ENCODE data around the gene HS1BP3. TPM values are rescaled to one million over a fixed set of nuclear protein-coding genes. Genes with fewer than 3 reads are reported as not detected.

The HS1BP3 gene
- polyA plus RNA-seq, 1 donor, result 30.7 TPM

DNA sequence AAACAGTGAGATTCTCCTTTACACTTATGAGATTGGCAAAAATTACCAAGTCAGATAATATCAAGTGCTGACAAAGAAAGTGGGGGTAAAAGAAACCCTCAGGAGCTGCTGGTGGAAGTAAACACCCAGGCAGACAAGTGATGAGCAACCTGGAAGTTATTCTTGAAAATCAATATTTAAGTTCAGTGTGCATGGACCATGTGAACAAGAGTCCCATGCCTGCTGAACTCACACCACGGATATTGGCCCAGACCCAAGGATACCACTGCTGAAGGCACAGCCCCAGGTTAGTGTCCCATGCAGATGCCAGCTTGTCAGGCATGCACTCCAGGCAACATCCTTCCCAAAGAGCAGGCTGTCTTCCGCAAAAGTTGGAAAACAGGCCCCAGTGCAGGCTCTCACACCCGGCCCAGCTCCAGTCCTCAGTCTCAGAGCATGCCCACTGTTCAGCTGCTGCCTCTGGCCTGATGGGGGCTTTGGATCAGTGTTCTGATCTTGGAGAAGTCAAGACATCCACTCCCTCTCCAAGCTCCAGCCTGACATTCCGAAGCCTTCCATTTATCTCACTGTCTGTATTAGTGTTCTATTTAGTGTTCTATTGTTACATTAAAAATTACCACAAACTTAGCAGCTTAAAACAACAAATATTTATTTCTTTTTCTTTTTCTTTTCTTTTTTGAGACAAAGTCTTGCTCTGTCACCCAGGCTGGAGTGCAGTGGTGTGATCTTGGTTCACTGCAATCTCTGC, 70.0 kb downstream of the HS1BP3 start:
- WGBS (ENCODE audit: insufficient coverage, low lambda C conversion rate), result no CpG with 5 or more reads among the region's 4 CpGs
- Histone ChIP-seq H3K4me3 (ENCODE audit: low read length) (no peak overlapping the region), H3K27ac (ENCODE audit: low read length) (no peak overlapping the region), H3K9me3 (ENCODE audit: control insufficient read depth, low read depth, low read length) (no peaks in the 10 kb centered on the region), H3K4me1 (ENCODE audit: control insufficient read depth, insufficient read depth, low read length) (peaks cover 73% of the 10 kb centered on the region), H3K36me3 (ENCODE audit: control insufficient read depth, insufficient read depth, low read length) (no peaks in the 10 kb centered on the region), H3K27me3 (ENCODE audit: control insufficient read depth, insufficient read depth, low read length) (no peaks in the 10 kb centered on the region)
- DNase-seq, result no peak

DNA sequence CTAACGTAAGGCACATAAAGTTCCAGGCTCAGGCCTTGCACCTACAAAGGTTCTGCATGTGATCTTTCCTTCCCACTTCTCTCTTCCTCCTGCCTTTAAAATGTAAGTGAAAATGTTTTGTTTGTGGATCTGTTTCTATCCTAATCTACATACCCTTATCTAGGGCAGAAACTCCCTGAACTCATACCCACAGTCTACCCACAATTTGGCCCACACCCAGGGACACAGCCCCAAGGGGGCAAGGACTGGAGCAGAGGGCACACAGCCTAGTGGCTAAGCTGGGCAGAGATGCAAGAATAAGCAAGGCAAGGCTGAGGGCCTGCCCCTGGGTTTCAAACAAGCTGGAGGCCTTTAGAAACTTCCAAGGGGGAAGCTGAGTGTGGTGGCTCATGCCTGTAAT, 71.0 kb downstream of the HS1BP3 start:
- DNase-seq, result no peak
- Histone ChIP-seq H3K9me3 (ENCODE audit: control insufficient read depth, low read depth, low read length) (no peaks in the 10 kb centered on the region), H3K27me3 (ENCODE audit: control insufficient read depth, insufficient read depth, low read length) (no peaks in the 10 kb centered on the region), H3K4me3 (ENCODE audit: low read length) (no peak overlapping the region), H3K27ac (ENCODE audit: low read length) (peak overlapping the region; percentile 50), H3K4me1 (ENCODE audit: control insufficient read depth, insufficient read depth, low read length) (peaks cover 68% of the 10 kb centered on the region), H3K36me3 (ENCODE audit: control insufficient read depth, insufficient read depth, low read length) (no peaks in the 10 kb centered on the region)
- no CpG with 5 or more reads among the region's 1 CpG for WGBS (ENCODE audit: insufficient coverage, low lambda C conversion rate)

DNA sequence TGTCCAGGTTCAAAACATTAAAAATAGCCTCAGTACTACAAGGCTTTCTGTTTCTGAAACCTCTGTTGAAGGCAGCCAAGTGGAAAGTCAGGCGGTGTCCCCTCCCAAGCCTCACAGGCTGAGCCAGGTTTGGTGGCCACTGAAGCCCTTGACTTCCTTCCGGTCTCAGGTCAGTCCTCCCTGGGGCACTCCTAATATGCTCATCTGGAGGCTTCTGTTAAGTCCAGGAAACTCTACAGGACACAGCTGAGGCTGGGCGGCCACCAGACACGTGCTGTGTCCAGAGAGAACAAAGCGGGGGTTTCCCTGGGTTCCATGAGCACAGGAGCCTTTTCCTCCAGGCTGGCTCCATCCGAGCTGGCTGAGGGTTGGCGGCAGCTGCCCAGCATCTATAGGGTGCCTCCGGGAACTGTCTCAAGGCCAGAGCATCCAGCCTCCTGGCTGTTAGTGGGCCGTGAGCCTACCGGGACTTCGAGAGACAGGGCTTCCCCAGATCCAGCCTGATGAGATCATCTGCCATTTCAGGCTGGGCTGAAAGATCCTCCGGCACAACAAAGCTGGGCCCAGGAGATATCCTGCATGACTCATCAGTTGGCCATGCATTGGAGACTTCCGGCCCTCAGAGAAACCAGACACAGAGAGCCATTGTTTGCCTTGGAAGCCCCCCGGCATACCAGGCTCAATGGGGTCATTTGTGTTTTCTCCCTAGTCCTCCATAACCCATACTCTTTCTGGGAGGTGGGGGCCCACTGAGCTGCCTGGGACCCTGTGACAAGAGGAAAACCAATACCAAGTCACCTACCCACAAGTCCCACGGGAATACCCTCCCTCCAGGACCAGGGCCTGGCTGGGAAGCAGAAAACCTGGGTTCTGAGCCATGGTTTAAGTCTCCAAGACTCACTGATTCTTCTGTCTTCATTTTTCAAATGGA, 71.7 kb downstream of the HS1BP3 start:
- WGBS (ENCODE audit: insufficient coverage, low lambda C conversion rate), result no CpG with 5 or more reads among the region's 15 CpGs
- Histone ChIP-seq H3K4me1 (ENCODE audit: control insufficient read depth, insufficient read depth, low read length) (peaks cover 66% of the 10 kb centered on the region), H3K27ac (ENCODE audit: low read length) (peak overlapping the region; percentile 50), H3K27me3 (ENCODE audit: control insufficient read depth, insufficient read depth, low read length) (no peaks in the 10 kb centered on the region), H3K36me3 (ENCODE audit: control insufficient read depth, insufficient read depth, low read length) (no peaks in the 10 kb centered on the region), H3K9me3 (ENCODE audit: control insufficient read depth, low read depth, low read length) (no peaks in the 10 kb centered on the region), H3K4me3 (ENCODE audit: low read length) (no peak overlapping the region)
- DNase-seq, result peak; percentile 85 to 90

GRCh38 chr2:20578266-20578894, 72.5 kb downstream of the HS1BP3 start:
- Histone ChIP-seq H3K27ac (ENCODE audit: low read length) (peak overlapping the region; percentile 50), H3K9me3 (ENCODE audit: control insufficient read depth, low read depth, low read length) (no peaks in the 10 kb centered on the region), H3K27me3 (ENCODE audit: control insufficient read depth, insufficient read depth, low read length) (no peaks in the 10 kb centered on the region), H3K36me3 (ENCODE audit: control insufficient read depth, insufficient read depth, low read length) (no peaks in the 10 kb centered on the region), H3K4me3 (ENCODE audit: low read length) (no peak overlapping the region), H3K4me1 (ENCODE audit: control insufficient read depth, insufficient read depth, low read length) (peaks cover 62% of the 10 kb centered on the region)
- no CpG with 5 or more reads among the region's 6 CpGs for WGBS (ENCODE audit: insufficient coverage, low lambda C conversion rate)
- no peak for DNase-seq

DNA sequence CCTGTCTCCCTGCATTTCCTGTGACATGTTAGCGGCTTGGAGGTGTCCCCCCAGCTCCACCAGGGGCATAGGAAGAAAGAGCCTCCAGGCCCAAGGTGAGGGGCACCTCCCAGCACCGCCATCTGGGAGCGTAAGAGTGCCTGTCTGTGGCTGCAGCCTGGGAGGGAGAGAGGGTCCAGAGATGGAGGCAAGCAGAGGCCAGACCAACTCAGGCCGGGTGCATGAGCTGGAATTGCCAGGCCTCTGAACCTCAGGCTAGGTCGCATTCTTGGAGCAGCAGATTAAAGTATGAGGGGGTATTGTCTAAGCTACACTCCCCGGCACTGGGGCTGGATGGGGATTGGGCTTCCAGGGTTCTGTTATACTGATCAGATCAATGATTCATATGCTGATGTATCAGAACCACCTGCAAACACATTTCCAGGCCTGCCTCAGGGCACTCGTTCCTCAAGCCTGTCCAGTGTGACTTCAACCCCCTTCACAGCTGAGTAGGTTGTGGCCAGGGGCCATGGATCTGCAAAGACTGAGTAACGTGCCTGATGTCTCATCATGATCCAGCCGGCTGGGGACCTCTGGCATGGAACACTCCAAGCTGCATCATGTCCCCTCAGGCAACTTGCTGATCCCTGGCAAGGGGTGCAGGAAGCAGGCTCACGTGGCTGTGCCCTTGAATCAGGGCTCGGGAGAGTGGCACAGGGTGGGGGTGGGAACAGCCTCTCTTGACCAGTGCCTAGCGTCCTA, 73.2 kb downstream of the HS1BP3 start:
- Histone ChIP-seq H3K36me3 (ENCODE audit: control insufficient read depth, insufficient read depth, low read length) (no peaks in the 10 kb centered on the region), H3K4me1 (ENCODE audit: control insufficient read depth, insufficient read depth, low read length) (peaks cover 59% of the 10 kb centered on the region), H3K4me3 (ENCODE audit: low read length) (no peak overlapping the region), H3K9me3 (ENCODE audit: control insufficient read depth, low read depth, low read length) (no peaks in the 10 kb centered on the region), H3K27ac (ENCODE audit: low read length) (peak overlapping the region; percentile 93), H3K27me3 (ENCODE audit: control insufficient read depth, insufficient read depth, low read length) (no peaks in the 10 kb centered on the region)
- WGBS (ENCODE audit: insufficient coverage, low lambda C conversion rate), result no CpG with 5 or more reads among the region's 12 CpGs
- no peak for DNase-seq

GRCh38 chr2:20576598-20577115, 74.2 kb downstream of the HS1BP3 start:
- H3K27me3 ChIP-seq (ENCODE audit: control insufficient read depth, insufficient read depth, low read length), result no peaks in the 10 kb centered on the region
- peak; percentile 86 to 92 for DNase-seq

GRCh38 chr2:20575935-20576597, 74.8 kb downstream of the HS1BP3 start:
- H3K9me3 ChIP-seq (ENCODE audit: control insufficient read depth, low read depth, low read length), result no peaks in the 10 kb centered on the region
- no peaks in the 10 kb centered on the region for H3K27me3 ChIP-seq (ENCODE audit: control insufficient read depth, insufficient read depth, low read length)
- no CpG with 5 or more reads among the region's 9 CpGs for WGBS (ENCODE audit: insufficient coverage, low lambda C conversion rate)
- H3K27ac ChIP-seq (ENCODE audit: low read length), result peak overlapping the region; percentile 93
- H3K4me1 ChIP-seq (ENCODE audit: control insufficient read depth, insufficient read depth, low read length), result peaks cover 71% of the 10 kb centered on the region
- H3K36me3 ChIP-seq (ENCODE audit: control insufficient read depth, insufficient read depth, low read length), result no peaks in the 10 kb centered on the region
- DNase-seq, result no peak
- no peak overlapping the region for H3K4me3 ChIP-seq (ENCODE audit: low read length)

More at GRCh38 chr2:20576598-20577115, 74.2 kb downstream of the HS1BP3 start:
- Histone ChIP-seq H3K4me1 (ENCODE audit: control insufficient read depth, insufficient read depth, low read length) (peaks cover 65% of the 10 kb centered on the region), H3K36me3 (ENCODE audit: control insufficient read depth, insufficient read depth, low read length) (no peaks in the 10 kb centered on the region), H3K27ac (ENCODE audit: low read length) (peak overlapping the region; percentile 93), H3K4me3 (ENCODE audit: low read length) (no peak overlapping the region), H3K9me3 (ENCODE audit: control insufficient read depth, low read depth, low read length) (no peaks in the 10 kb centered on the region)
- no CpG with 5 or more reads among the region's 5 CpGs for WGBS (ENCODE audit: insufficient coverage, low lambda C conversion rate)

DNA sequence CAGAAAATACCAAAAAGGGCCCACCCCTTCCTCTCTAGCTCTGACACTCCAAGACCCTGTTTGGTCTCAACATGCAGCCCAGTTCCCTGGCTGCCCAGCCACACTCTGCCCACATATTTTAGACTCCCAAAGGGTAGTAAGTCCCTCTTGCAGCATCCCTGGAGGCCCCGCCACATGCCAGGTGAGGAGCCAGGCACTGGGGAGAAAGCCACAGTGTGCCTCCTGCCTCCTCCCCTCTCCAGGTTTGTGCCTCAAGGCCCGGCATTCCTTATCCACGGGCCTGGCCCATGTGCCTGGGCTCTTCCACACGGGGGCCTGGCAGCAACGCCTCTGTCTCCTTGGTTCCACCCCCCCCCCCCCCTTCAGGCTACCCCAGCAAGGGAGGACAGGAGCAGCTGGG, 75.5 kb downstream of the HS1BP3 start:
- H3K27ac ChIP-seq (ENCODE audit: low read length), result no peak overlapping the region
- no peak overlapping the region for H3K4me3 ChIP-seq (ENCODE audit: low read length)
- H3K36me3 ChIP-seq (ENCODE audit: control insufficient read depth, insufficient read depth, low read length), result no peaks in the 10 kb centered on the region
- WGBS (ENCODE audit: insufficient coverage, low lambda C conversion rate), result no CpG with 5 or more reads among the region's 5 CpGs
- H3K27me3 ChIP-seq (ENCODE audit: control insufficient read depth, insufficient read depth, low read length), result no peaks in the 10 kb centered on the region
- DNase-seq, result no peak
- H3K4me1 ChIP-seq (ENCODE audit: control insufficient read depth, insufficient read depth, low read length), result peaks cover 78% of the 10 kb centered on the region
- H3K9me3 ChIP-seq (ENCODE audit: control insufficient read depth, low read depth, low read length), result no peaks in the 10 kb centered on the region

GRCh38 chr2:20574930-20575329, 76.0 kb downstream of the HS1BP3 start:
- H3K36me3 ChIP-seq (ENCODE audit: control insufficient read depth, insufficient read depth, low read length), result no peaks in the 10 kb centered on the region
- H3K4me1 ChIP-seq (ENCODE audit: control insufficient read depth, insufficient read depth, low read length), result peaks cover 81% of the 10 kb centered on the region
- DNase-seq, result no peak
- no peaks in the 10 kb centered on the region for H3K27me3 ChIP-seq (ENCODE audit: control insufficient read depth, insufficient read depth, low read length)
- no peaks in the 10 kb centered on the region for H3K9me3 ChIP-seq (ENCODE audit: control insufficient read depth, low read depth, low read length)
- no peak overlapping the region for H3K4me3 ChIP-seq (ENCODE audit: low read length)
- H3K27ac ChIP-seq (ENCODE audit: low read length), result no peak overlapping the region
- 86% methylated on average over 4 of the region's 6 CpGs for WGBS (ENCODE audit: insufficient coverage, low lambda C conversion rate)

Measured in large intestine (tissue), 3 donors.